Ishikawa (cell line): Measurements from ENCODE around the gene ACOX2.

ENCODE experiments used
- CEBPB ChIP-seq: IDR thresholded peaks from 2 replicates; pipeline ENCODE4 v1.6.1; 2012
- CREB1 ChIP-seq: IDR thresholded peaks from 2 replicates; pipeline ENCODE4 v1.6.1; 2012; ENCODE audit warnings: low read depth
- EGR1 ChIP-seq: IDR thresholded peaks from 2 replicates; pipeline ENCODE4 v1.6.1; 2012
- EP300 ChIP-seq: IDR thresholded peaks from 2 replicates; pipeline ENCODE4 v1.6.1; 2012; ENCODE audit warnings: borderline replicate concordance
- FOXM1 ChIP-seq: IDR thresholded peaks from 2 replicates; pipeline ENCODE4 v1.6.1; 2012; ENCODE audit warnings: low read depth, borderline replicate concordance
- NFIC ChIP-seq: IDR thresholded peaks from 2 replicates; pipeline ENCODE4 v1.6.1; 2012
- RAD21 ChIP-seq: IDR thresholded peaks from 2 replicates; pipeline ENCODE4 v1.6.1; 2012; ENCODE audit warnings: low read depth
- TAF1 ChIP-seq: IDR thresholded peaks from 2 replicates; pipeline ENCODE4 v1.6.1; 2012; ENCODE audit warnings: low read depth, mild to moderate bottlenecking
- TCF12 ChIP-seq: IDR thresholded peaks from 2 replicates; pipeline ENCODE4 v1.6.1; 2012; ENCODE audit warnings: low read depth
- TEAD4 ChIP-seq: IDR thresholded peaks from 2 replicates; pipeline ENCODE4 v1.6.1; 2012
- YY1 ChIP-seq: IDR thresholded peaks from 2 replicates; pipeline ENCODE4 v1.6.1; 2012; ENCODE audit warnings: low read depth
- ZBTB7A ChIP-seq: IDR thresholded peaks from 2 replicates; pipeline ENCODE4 v1.6.1; 2012; ENCODE audit warnings: low read depth
- TF ChIP-seq, protein P1 (sequence below): IDR thresholded peaks from 2 replicates; pipeline ENCODE4 v1.6.1; 2012
- TF ChIP-seq, protein P2 (sequence below): IDR thresholded peaks from 2 replicates; pipeline ENCODE4 v1.6.1; 2012
- TF ChIP-seq, protein P3 (sequence below): IDR thresholded peaks from 2 replicates; pipeline ENCODE4 v1.6.1; 2012; ENCODE audit warnings: low read depth, mild to moderate bottlenecking

ACOX2 gene

DNA sequence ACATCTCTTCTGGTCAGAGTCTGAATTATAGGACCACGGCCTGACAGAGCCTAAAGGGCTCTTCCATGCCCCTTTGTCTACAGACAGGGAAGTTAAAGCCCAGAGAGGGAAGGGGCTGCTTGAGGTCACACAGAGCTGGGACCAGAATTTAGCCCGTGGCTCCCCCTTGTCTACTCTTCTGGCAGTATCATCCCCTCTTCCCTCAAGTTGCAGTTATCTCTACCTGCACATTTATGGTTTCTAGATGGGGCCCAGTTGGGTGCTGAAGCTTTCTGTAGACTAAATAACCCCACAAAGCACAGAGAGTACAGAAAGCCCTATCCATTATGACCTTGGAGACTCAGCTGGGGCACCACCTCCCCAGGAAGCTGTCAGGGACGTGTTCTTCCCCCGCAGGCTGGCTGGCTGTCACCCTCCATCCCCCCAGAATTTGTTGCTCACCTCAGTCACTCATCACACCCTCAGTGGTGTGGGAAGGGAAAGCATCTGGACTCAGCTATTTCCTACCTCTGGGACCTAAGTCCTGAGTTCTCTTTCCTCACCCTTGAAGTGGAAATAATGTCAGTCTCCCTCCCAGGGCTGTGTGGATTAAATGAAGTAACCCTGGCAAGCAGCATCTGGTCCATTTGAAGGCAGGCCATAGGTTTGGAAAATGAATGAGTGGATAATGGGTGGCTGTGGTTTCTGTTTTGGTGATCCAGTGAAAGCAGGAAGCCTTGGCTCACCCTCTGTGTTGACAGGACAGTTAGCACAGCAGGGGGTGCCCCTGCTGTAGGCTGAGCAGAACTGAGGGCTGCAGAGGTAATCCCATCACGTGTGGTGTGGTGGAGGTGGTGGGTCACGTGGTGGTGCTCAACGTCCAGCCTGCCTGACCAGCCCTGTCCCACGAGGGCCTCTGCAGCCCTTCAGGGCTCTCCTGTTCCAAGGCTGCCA, 16.3 kb downstream of the ACOX2 start:
- TF ChIP-seq, protein P1, sequence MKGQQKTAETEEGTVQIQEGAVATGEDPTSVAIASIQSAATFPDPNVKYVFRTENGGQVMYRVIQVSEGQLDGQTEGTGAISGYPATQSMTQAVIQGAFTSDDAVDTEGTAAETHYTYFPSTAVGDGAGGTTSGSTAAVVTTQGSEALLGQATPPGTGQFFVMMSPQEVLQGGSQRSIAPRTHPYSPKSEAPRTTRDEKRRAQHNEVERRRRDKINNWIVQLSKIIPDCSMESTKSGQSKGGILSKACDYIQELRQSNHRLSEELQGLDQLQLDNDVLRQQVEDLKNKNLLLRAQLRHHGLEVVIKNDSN = peak; percentile 83
- TF ChIP-seq ZBTB7A (no peak), NFIC (no peak), CREB1 (no peak)
- TF ChIP-seq, protein P2, sequence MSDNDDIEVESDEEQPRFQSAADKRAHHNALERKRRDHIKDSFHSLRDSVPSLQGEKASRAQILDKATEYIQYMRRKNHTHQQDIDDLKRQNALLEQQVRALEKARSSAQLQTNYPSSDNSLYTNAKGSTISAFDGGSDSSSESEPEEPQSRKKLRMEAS = 0 out of 2 replicates have a peak, but pooled peaks have one; percentile 47

DNA sequence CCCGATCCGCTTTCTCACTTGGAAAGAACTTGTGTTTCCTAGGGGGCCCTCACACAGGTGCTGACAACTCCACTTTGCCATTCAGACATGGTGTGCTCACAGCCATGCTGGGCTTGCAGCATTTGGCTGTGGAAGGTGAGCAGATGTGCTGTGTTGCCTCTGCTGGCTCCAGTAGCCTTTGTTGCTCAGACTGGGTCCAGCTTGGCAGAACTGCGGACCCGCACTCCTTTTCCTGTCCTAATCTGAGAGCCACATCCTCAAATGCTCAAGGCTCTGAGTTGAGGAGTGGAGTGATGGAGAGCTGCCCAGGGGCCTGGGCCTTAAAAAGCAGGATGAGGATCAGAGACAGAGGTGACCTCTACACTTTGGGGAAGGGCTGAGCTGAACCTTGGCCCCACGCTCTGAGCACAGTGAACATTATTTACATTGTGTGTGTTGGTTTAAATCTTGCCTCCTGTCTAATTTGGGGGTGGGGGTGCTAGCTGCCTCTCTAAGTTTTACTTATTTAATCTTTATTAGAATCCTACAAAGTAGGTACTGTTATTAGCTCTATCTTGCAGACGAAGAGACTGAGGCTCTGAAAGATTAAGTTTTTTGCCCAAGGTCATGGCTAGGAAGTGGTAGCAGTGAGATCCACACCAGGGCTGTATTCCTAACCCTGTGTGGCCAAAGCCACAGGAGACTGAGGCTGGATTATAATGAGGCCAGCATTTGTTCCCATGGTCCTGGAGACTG, 17.2 kb downstream of the ACOX2 start:
- TF ChIP-seq EGR1 (no peak), EP300 (no peak), FOXM1 (no peak), NFIC (no peak), TCF12 (no peak), CREB1 (no peak), YY1 (no peak), ZBTB7A (no peak)
- TF ChIP-seq, protein P2 = no peak
- TF ChIP-seq, protein P1 = no peak

DNA sequence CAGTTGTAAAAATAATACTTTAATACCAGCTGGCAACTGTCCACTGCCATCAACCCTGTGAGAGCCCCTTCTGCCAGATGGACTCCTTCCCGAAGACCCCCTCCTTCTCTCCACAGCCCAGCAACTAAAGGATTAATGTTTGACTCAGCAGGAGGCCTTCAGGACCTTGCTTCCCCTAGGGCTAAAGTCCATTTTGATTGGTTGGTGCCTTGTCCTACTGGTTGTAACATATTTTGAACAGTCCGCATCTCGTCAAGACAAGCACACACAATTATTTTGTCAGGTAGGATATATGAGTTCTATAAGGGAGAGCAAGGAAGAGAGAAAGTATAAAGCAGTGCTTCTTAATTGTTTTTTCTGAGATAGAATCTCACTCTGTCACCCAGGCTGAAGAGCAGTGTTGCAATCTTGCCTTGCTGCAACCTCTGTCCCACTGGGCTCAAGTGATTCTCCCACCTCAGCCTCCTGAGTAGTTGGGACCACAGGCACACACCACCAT, 18.6 kb downstream of the ACOX2 start:
- TF ChIP-seq CEBPB (0 out of 2 replicates have a peak, but pooled peaks have one; percentile 27), RAD21 (no peak), FOXM1 (no peak), TAF1 (no peak), CREB1 (no peak), TCF12 (no peak)
- TF ChIP-seq, protein P1 = no peak
- TF ChIP-seq, protein P3, sequence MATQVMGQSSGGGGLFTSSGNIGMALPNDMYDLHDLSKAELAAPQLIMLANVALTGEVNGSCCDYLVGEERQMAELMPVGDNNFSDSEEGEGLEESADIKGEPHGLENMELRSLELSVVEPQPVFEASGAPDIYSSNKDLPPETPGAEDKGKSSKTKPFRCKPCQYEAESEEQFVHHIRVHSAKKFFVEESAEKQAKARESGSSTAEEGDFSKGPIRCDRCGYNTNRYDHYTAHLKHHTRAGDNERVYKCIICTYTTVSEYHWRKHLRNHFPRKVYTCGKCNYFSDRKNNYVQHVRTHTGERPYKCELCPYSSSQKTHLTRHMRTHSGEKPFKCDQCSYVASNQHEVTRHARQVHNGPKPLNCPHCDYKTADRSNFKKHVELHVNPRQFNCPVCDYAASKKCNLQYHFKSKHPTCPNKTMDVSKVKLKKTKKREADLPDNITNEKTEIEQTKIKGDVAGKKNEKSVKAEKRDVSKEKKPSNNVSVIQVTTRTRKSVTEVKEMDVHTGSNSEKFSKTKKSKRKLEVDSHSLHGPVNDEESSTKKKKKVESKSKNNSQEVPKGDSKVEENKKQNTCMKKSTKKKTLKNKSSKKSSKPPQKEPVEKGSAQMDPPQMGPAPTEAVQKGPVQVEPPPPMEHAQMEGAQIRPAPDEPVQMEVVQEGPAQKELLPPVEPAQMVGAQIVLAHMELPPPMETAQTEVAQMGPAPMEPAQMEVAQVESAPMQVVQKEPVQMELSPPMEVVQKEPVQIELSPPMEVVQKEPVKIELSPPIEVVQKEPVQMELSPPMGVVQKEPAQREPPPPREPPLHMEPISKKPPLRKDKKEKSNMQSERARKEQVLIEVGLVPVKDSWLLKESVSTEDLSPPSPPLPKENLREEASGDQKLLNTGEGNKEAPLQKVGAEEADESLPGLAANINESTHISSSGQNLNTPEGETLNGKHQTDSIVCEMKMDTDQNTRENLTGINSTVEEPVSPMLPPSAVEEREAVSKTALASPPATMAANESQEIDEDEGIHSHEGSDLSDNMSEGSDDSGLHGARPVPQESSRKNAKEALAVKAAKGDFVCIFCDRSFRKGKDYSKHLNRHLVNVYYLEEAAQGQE = no peak

DNA sequence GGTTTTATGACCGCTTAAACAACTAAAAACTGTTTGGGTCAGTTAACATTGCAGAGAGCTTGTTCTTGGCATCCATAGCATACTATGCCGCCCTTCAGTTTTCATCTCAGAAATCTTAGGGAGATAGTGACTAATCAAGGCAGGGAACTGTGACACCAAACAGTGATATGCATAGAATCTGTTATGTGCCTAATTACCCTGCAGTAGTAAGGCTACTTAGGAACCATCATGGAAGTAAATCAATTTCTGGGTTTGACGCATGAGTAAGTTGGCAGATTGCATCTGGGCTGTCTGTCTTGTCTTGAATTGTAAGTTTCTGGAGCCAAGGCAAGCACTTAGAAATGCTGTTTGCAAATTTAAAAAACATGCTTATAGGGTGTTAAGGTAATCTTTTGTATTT, 22.6 kb downstream of the ACOX2 start:
- TF ChIP-seq CREB1 = no peak

DNA sequence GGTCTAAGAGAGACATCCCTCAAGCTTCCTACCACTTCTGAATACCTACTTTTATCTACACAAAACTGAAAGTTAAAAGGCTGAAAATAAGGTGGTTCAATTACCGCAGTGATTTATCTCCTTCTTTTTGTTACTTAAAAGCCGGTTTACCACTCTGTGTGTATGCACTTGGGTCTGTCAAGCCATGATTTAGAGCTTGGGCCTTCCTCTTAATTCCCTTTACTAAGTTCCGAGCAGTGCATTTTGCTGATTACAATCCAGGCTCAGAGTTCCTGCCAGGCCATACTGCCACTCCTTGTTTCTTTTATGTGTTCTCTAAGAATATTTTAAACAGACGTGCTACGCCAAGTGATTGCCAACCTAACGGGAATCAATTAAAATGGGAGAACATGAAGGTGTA, 28.6 kb downstream of the ACOX2 start:
- TF ChIP-seq EP300 = no peak
- no peak for TF ChIP-seq NFIC
- TF ChIP-seq ZBTB7A = no peak
- TF ChIP-seq YY1 = no peak
- no peak for TF ChIP-seq CEBPB
- no peak for TF ChIP-seq CREB1
- TF ChIP-seq, protein P3 = no peak
- TF ChIP-seq TEAD4 = no peak
- no peak for TF ChIP-seq RAD21
- no peak for TF ChIP-seq EGR1
- no peak for TF ChIP-seq TCF12
